HepG2 (cell line): ENCODE measurements around the gene CFL1. TPM values are rescaled to one million over a fixed set of nuclear protein-coding genes. Genes with fewer than 3 reads are reported as not detected.

ENCODE experiments used
- AGO1 ChIP-seq: fragments of 200-400 bp; formaldehyde crosslinking; IDR thresholded peaks from 2 replicates; pipeline ENCODE4 v1.6.1; 2017; ENCODE audit warnings: mild to moderate bottlenecking, low read depth, low read length, moderate library complexity; ENCODE audit not compliant: poor library complexity, severe bottlenecking
- CBX1 ChIP-seq: IDR thresholded peaks from one replicate; pipeline ENCODE4 v1.6.1; 2016; ENCODE audit warnings: antibody characterized with exemption, low read depth
- ELF1 ChIP-seq: sonication (generic); formaldehyde crosslinking; IDR thresholded peaks from 2 replicates; pipeline ENCODE4 v1.4.0; 2020; ENCODE audit warnings: missing genetic modification reagents
- ELF3 ChIP-seq: IDR thresholded peaks from 2 replicates; pipeline ENCODE4 v1.6.1; 2016; ENCODE audit warnings: missing genetic modification reagents, missing compliant biosample characterization
- FOXO1 ChIP-seq: sonication (generic); formaldehyde crosslinking; IDR thresholded peaks from 2 replicates; pipeline ENCODE4 v1.4.0; 2020; ENCODE audit warnings: missing genetic modification reagents
- GPN1 ChIP-seq: sonication (generic); formaldehyde crosslinking; IDR thresholded peaks from 2 replicates; pipeline ENCODE4 v1.5.1; 2020; ENCODE audit warnings: missing genetic modification reagents, borderline replicate concordance
- MBD4 ChIP-seq: IDR thresholded peaks from 2 replicates; pipeline ENCODE4 v1.6.1; 2012; ENCODE audit warnings: low read length, inconsistent platforms, borderline replicate concordance
- NR3C1 ChIP-seq: sonication (generic); formaldehyde crosslinking; IDR thresholded peaks from 2 replicates; pipeline ENCODE4 v1.4.0; 2020; ENCODE audit warnings: missing genetic modification reagents
- PITX1 ChIP-seq: sonication (generic); formaldehyde crosslinking; IDR thresholded peaks from 2 replicates; pipeline ENCODE4 v1.5.1; 2020; ENCODE audit warnings: mild to moderate bottlenecking, missing genetic modification reagents
- REXO4 ChIP-seq: sonication (generic); formaldehyde crosslinking; IDR thresholded peaks from 2 replicates; pipeline ENCODE4 v1.8.0; 2022; ENCODE audit warnings: missing genetic modification reagents, mild to moderate bottlenecking, borderline replicate concordance
- RXRB ChIP-seq: IDR thresholded peaks from 2 replicates; pipeline ENCODE4 v1.6.1; 2016; ENCODE audit warnings: borderline replicate concordance, missing genetic modification reagents, missing compliant biosample characterization
- SIN3A ChIP-seq: IDR thresholded peaks from 2 replicates; pipeline ENCODE4 v1.6.1; 2011; ENCODE audit warnings: low read depth, mild to moderate bottlenecking, control low read depth, low read length, borderline replicate concordance
- STAT5B ChIP-seq: sonication (generic); formaldehyde crosslinking; IDR thresholded peaks from 2 replicates; pipeline ENCODE4 v1.4.0; 2020; ENCODE audit warnings: missing genetic modification reagents
- TFDP1 ChIP-seq: IDR thresholded peaks from 2 replicates; pipeline ENCODE4 v1.6.1; 2016; ENCODE audit warnings: missing compliant biosample characterization, missing genetic modification reagents, borderline replicate concordance
- U2AF1 ChIP-seq: fragments of 200-400 bp; formaldehyde crosslinking; optimal IDR thresholded peaks from 2 replicates; pipeline ENCODE3; 2017; ENCODE audit warnings: mild to moderate bottlenecking, low read depth, low read length
- ZFP62 ChIP-seq: sonication (generic); formaldehyde crosslinking; IDR thresholded peaks from 2 replicates; pipeline ENCODE4 v1.4.0; 2020; ENCODE audit warnings: missing genetic modification reagents
- ZNF275 ChIP-seq: sonication (generic); formaldehyde crosslinking; IDR thresholded peaks from 2 replicates; pipeline ENCODE4 v1.8.0; 2022; ENCODE audit warnings: missing genetic modification reagents, mild to moderate bottlenecking, inconsistent platforms, borderline replicate concordance
- ZNF543 ChIP-seq: sonication (generic); formaldehyde crosslinking; IDR thresholded peaks from 2 replicates; pipeline ENCODE4 v1.4.0; 2020; ENCODE audit warnings: mild to moderate bottlenecking, missing genetic modification reagents
- ZNF589 ChIP-seq: sonication (generic); formaldehyde crosslinking; conservative IDR thresholded peaks from 2 replicates; pipeline ENCODE4 v1.8.0; 2022; ENCODE audit warnings: mild to moderate bottlenecking, moderate library complexity, missing genetic modification reagents
- ZNF773 ChIP-seq: sonication (generic); formaldehyde crosslinking; IDR thresholded peaks from 2 replicates; pipeline ENCODE4 v1.4.0; 2020; ENCODE audit warnings: missing genetic modification reagents, borderline replicate concordance
- polyA plus RNA-seq, 8 experiments: library from polyadenylated mRNA; depleted of rRNA in 3 of 8; stranded (reverse) in 7 of 8; unstranded in 1 of 8; fragments of >200 nt; fragmentation: Illumina TruSeq in 4 of 8; extraction: Trizol in 4 of 8; gene quantifications; 2 replicates each; pipeline versions ENCODE4 v1.2.1 to v1.2.3, GENCODE V29; 2011 to 2016; ENCODE audit warnings: low read depth in 4 of 8, missing spikeins in 1 of 8, mixed read lengths in 1 of 8; ENCODE audit not compliant: insufficient read depth in 1 of 8
- total RNA-seq, 5 experiments: library from RNA; depleted of rRNA; stranded (reverse); fragments of >200 nt; fragmentation: Illumina TruSeq; extraction: Trizol; gene quantifications; 2 replicates each; pipeline ENCODE4 v1.2.3, GENCODE V29; 2016; ENCODE audit warnings: low read depth in 1 of 5
- TF ChIP-seq, protein P1 (sequence below): sonication (generic); formaldehyde crosslinking; IDR thresholded peaks from 2 replicates; pipeline ENCODE4 v1.8.0; 2022; ENCODE audit warnings: missing genetic modification reagents, mild to moderate bottlenecking, moderate library complexity, borderline replicate concordance
- TF ChIP-seq, protein P2 (sequence below): sonication (generic); formaldehyde crosslinking; IDR thresholded peaks from 2 replicates; pipeline ENCODE4 v1.4.0; 2020; ENCODE audit warnings: mild to moderate bottlenecking, missing genetic modification reagents
- TF ChIP-seq, protein P3 (sequence below): sonication (generic); formaldehyde crosslinking; IDR thresholded peaks from 2 replicates; pipeline ENCODE4 v1.4.0; 2020; ENCODE audit warnings: missing genetic modification reagents

Gene CFL1
- total and polyA plus RNA-seq, 2 of the 13 experiments (the other 11 are each of a cell fraction or from before 2014, with no cell fraction given), result 379 to 383 TPM

DNA sequence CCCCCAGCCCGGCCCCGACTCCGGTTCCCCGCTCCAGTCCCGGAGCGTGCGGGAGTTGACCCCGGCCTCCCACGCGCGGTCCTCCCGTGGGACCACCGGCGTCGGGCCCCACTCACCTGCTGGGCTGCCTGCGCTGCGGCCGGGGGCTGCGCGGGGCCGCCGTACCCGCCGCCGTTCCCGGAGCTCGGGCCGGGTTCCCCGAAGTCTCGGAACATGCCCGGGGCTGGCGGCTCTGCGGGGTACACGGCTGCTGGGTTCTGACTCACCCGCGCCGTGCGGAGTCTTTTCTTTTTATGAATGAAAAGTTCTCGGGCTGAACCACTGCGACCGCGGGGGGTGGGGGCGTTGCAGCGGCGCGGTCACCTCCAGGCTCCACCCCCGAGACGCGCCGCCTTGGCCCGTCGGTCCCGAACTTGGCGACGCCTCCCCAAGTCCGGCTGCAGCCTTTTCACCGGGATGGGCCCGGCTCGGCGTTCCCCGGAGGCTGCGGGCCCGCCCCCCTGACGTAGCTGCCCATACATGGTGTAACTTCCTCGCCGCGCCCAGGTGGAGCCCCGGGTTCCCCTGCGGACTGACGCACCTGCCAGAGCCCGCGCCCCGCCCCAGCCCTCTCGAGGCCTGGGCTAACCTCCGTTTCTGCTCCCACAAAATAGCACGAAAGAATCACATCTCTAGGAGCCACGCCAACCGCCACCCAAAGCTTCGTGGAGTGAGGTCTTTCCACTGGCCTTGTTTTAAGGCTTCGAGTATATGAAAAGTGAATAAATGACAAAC, 42.3 kb upstream of the CFL1 start, which contains the start of gene FOSL1 (continued):
- TF ChIP-seq, protein P1, sequence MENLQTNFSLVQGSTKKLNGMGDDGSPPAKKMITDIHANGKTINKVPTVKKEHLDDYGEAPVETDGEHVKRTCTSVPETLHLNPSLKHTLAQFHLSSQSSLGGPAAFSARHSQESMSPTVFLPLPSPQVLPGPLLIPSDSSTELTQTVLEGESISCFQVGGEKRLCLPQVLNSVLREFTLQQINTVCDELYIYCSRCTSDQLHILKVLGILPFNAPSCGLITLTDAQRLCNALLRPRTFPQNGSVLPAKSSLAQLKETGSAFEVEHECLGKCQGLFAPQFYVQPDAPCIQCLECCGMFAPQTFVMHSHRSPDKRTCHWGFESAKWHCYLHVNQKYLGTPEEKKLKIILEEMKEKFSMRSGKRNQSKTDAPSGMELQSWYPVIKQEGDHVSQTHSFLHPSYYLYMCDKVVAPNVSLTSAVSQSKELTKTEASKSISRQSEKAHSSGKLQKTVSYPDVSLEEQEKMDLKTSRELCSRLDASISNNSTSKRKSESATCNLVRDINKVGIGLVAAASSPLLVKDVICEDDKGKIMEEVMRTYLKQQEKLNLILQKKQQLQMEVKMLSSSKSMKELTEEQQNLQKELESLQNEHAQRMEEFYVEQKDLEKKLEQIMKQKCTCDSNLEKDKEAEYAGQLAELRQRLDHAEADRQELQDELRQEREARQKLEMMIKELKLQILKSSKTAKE, result peak; percentile 56; the same call in 1 of the 2 replicates
- no peak for TF ChIP-seq REXO4
- TF ChIP-seq SIN3A, result peak; percentile 88; the same call in 1 of the 2 replicates
- no peak for TF ChIP-seq ZNF543
- TF ChIP-seq PITX1 (CRISPR knock-in tag), result no peak
- TF ChIP-seq, protein P2, sequence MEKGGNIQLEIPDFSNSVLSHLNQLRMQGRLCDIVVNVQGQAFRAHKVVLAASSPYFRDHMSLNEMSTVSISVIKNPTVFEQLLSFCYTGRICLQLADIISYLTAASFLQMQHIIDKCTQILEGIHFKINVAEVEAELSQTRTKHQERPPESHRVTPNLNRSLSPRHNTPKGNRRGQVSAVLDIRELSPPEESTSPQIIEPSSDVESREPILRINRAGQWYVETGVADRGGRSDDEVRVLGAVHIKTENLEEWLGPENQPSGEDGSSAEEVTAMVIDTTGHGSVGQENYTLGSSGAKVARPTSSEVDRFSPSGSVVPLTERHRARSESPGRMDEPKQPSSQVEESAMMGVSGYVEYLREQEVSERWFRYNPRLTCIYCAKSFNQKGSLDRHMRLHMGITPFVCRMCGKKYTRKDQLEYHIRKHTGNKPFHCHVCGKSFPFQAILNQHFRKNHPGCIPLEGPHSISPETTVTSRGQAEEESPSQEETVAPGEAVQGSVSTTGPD (CRISPR knock-in tag), result no peak
- no peak for TF ChIP-seq ZFP62 (CRISPR knock-in tag)
- no peak for TF ChIP-seq CBX1
- no peak; the same call in 1 of the 2 replicates for TF ChIP-seq ELF3 (CRISPR knock-in tag)
- peak; percentile 53; the same call in 1 of the 2 replicates for TF ChIP-seq RXRB
- TF ChIP-seq NR3C1 (CRISPR knock-in tag), result no peak
- no peak for TF ChIP-seq GPN1 (CRISPR knock-in tag)
- TF ChIP-seq AGO1, result no peak
- TF ChIP-seq FOXO1 (CRISPR knock-in tag), result no peak
- peak; percentile 62; the same call in 1 of the 2 replicates for TF ChIP-seq TFDP1 (CRISPR knock-in tag)
- no peak for TF ChIP-seq ZNF589 (CRISPR knock-in tag)
- no peak for TF ChIP-seq U2AF1
- peak; percentile 20; the same call in 1 of the 2 replicates for TF ChIP-seq ELF1 (CRISPR knock-in tag)
- no peak for TF ChIP-seq ZNF773 (CRISPR knock-in tag)
- TF ChIP-seq STAT5B, result no peak
- no peak for TF ChIP-seq MBD4
- TF ChIP-seq, protein P3, sequence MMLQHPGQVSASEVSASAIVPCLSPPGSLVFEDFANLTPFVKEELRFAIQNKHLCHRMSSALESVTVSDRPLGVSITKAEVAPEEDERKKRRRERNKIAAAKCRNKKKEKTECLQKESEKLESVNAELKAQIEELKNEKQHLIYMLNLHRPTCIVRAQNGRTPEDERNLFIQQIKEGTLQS (CRISPR knock-in tag), result no peak; the same call in 1 of the 2 replicates
- peak; percentile 78; the same call in 1 of the 2 replicates for TF ChIP-seq ZNF275 (CRISPR knock-in tag)
